ENCODE results near the gene UNC50. TPM values are rescaled to one million over a fixed set of nuclear protein-coding genes. Genes with fewer than 3 reads are reported as not detected.
"Not testable (repeated sequence)": the region's sequence is repeated elsewhere in the genome, so short reads cannot be mapped to it uniquely, and the experiment has no call there.

The UNC50 gene
- total and polyA plus RNA-seq, 8 donors: 48.1 to 63.6 (median 54.6) TPM

DNA sequence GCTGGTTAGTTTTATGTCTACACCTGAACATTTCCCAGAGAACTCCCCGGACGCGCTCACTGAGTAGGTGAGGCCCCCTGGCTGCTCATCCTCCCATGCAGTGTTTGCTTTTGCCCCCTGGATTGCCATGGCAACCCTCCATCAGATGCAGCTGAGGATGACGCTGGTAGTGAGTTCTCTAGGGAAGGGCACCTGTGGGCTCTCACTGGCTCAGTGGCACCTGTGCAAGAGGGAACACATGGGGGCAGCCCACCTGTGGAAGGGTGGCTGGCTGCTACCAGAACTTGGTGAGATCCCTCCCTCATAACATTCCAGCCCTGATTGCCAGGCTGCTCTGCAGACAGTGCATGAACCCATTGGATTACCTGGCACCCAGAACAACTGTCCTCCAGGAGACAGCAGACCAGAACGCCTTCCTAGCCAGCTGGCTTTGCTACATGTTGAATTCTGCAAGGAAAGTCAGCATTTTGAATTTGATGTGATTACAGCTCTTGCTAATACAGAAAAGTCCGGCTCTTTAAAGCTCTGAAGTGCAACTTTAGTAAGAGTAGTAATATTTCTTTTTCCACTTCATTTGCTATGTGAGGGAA lies 21.7 kb upstream of the UNC50 start:
- peaks cover 0 to 83% of the 10 kb centered on the region in 2 donors for H3K36me3 ChIP-seq
- H3K4me1 ChIP-seq: no peaks in the 10 kb centered on the region
- no peak overlapping the region for H3K27ac ChIP-seq
- no peaks in the 10 kb centered on the region for H3K27me3 ChIP-seq
- ATAC-seq (no peak), DNase-seq (no peak)
- TF ChIP-seq, protein P1, sequence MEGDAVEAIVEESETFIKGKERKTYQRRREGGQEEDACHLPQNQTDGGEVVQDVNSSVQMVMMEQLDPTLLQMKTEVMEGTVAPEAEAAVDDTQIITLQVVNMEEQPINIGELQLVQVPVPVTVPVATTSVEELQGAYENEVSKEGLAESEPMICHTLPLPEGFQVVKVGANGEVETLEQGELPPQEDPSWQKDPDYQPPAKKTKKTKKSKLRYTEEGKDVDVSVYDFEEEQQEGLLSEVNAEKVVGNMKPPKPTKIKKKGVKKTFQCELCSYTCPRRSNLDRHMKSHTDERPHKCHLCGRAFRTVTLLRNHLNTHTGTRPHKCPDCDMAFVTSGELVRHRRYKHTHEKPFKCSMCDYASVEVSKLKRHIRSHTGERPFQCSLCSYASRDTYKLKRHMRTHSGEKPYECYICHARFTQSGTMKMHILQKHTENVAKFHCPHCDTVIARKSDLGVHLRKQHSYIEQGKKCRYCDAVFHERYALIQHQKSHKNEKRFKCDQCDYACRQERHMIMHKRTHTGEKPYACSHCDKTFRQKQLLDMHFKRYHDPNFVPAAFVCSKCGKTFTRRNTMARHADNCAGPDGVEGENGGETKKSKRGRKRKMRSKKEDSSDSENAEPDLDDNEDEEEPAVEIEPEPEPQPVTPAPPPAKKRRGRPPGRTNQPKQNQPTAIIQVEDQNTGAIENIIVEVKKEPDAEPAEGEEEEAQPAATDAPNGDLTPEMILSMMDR (IDR thresholded peaks at IDR 0.05): no peak
- H3K9me3 ChIP-seq: no peaks in the 10 kb centered on the region
- no peak overlapping the region for H3K4me3 ChIP-seq
- intact Hi-C loops (cut with DNase I): no loop called here

DNA sequence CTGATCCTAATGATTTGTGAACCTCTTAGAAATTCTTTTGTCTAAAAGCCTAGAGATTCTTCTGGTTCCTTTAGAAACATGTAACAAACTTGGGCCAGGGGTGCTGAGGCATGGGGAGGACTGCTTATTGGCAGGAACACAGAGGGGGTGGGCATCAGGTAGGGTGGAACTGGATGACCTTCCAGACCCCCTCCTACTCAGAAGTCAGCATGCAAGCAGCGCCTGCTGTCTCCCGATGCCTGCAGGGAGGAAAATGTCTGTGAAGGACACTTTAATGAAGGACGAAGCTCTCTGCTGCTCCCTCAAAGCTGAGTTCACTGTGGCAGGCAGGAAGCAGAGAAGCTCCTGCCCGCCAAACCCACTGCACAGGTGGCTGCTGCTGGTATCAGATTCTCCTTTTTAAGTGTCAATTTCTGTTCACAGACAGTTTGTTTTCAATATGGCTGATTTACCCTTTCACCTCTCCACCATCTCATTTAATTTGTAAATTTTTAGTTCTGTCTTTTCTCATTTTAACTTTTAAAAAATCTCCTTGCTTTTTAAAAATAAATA lies 19.4 kb upstream of the UNC50 start:
- no peak for ATAC-seq
- Histone ChIP-seq H3K36me3 (peaks cover 0 to 74% of the 10 kb centered on the region in 2 donors), H3K27me3 (no peaks in the 10 kb centered on the region), H3K27ac (no peak overlapping the region), H3K9me3 (no peaks in the 10 kb centered on the region), H3K4me3 (no peak overlapping the region), H3K4me1 (no peaks in the 10 kb centered on the region)
- intact Hi-C loops (cut with DNase I): no loop called here
- TF ChIP-seq, protein P1 (IDR thresholded peaks at IDR 0.05): no peak
- no peak for DNase-seq

DNA sequence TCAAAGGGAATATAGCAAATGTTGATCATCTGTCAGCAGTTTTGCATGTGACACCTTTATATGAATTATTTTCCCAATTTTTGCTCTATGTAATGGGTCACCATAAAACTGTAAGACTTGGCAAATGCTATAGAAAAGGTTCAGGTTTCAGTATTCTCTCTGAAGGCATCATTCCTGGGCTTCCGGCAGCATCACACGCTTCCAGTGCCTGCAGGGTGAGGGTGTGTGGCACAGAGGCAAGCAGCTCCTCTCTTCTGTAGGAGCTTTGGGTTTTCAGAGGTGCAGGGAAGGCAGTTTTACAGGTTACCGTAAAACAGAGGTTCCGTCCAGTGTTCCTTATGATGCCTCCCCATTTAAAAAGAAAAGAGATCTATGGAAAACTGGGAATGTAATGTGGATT lies 18.9 kb upstream of the UNC50 start:
- Histone ChIP-seq H3K27me3 (no peaks in the 10 kb centered on the region), H3K4me1 (no peaks in the 10 kb centered on the region), H3K27ac (no peak overlapping the region), H3K36me3 (peaks cover 0 to 69% of the 10 kb centered on the region in 2 donors), H3K9me3 (no peaks in the 10 kb centered on the region), H3K4me3 (no peak overlapping the region)
- no peak for DNase-seq
- ATAC-seq: no peak
- TF ChIP-seq, protein P1 (IDR thresholded peaks at IDR 0.05): no peak
- intact Hi-C loops (cut with DNase I): no loop called here

DNA sequence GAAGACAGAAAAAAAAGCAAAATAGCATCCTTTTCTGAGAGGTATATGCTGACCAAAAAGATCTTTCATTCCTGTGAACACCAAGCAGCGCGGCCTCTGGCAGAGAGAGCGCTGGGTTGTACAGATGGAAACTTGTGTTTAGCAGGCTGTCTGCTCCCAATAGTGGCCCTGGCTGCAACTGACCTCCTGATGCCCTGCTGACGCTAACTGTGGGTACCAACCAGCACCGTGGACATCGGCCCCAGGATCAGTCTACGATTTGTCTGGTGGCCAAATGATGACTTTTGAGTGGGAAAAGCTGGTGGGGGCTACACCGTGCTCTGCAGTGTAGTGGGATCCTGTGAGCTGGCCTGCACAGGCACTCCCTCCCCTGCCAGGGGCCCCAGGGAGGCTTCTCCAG lies 15.8 kb upstream of the UNC50 start:
- H3K27me3 ChIP-seq: no peaks in the 10 kb centered on the region
- H3K4me3 ChIP-seq: no peak overlapping the region
- H3K27ac ChIP-seq: no peak overlapping the region
- intact Hi-C loops (cut with DNase I): no loop called here
- ATAC-seq (no peak), DNase-seq (no peak)
- H3K4me1 ChIP-seq: no peaks in the 10 kb centered on the region
- TF ChIP-seq, protein P1 (IDR thresholded peaks at IDR 0.05): no peak
- peaks cover 0 to 57% of the 10 kb centered on the region in 2 donors for H3K36me3 ChIP-seq
- H3K9me3 ChIP-seq: no peaks in the 10 kb centered on the region

DNA sequence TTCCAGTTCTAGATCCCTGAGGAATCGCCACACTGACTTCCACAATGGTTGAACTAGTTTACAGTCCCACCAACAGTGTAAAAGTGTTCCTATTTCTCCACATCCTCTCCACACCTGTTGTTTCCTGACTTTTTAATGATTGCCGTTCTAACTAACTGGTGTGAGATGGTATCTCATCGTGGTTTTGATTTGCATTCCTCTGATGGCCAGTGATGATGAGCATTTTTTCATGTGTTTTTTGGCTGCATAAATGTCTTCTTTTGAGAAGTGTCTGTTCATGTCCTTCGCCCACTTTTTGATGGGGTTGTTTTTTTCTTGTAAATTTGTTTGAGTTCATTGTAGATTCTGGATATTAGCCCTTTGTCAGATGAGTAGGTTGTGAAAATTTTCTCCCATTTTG lies 13.7 kb upstream of the UNC50 start:
- intact Hi-C loops (cut with DNase I); H3K4me3 ChIP-seq; H3K27me3 ChIP-seq; H3K9me3 ChIP-seq; ATAC-seq; H3K4me1 ChIP-seq; DNase-seq; H3K27ac ChIP-seq: not testable (repeated sequence)
- peaks cover 0 to 61% of the 10 kb centered on the region in 2 donors for H3K36me3 ChIP-seq
